Omental fat pad (tissue), 4 donors: Measurements from ENCODE around the gene EFNA4. TPM values are rescaled to one million over a fixed set of nuclear protein-coding genes. Genes with fewer than 3 reads are reported as not detected.

ENCODE experiments used
- ATAC-seq: fragments of 150-250 bp; one replicate; pipeline ENCODE4 v1.9.1; 2016; ENCODE audit warnings: mild to moderate bottlenecking, moderate library complexity; ENCODE audit not compliant: low FRiP score
- DNase-seq: peaks from one replicate; pipeline ENCODE4 v3.0.0-alpha.2; 2019; ENCODE audit warnings: low spot score
- CTCF ChIP-seq, 3 donors: fragments of 450-650 bp; IDR thresholded peaks; one replicate each; pipeline ENCODE4 v1.5.1; 2016 to 2017; ENCODE audit warnings: antibody characterized with exemption in 3 of 3, mild to moderate bottlenecking in 3 of 3, moderate library complexity in 2 of 3
- total RNA-seq, 4 donors: library from RNA; depleted of rRNA; stranded (reverse); fragments of >200 nt; gene quantifications; one replicate each; pipeline ENCODE4 v1.1.0, GENCODE V29; 2016

The EFNA4 gene
- total RNA-seq, 4 donors from 2014 or later, result 1.7 to 5.0 (median 4.4) TPM

GRCh38 chr1:155069551-155070157 is 6.1 kb downstream of the EFNA4 start:
- TF ChIP-seq CTCF (IDR thresholded peaks at IDR 0.05), result no peak
- DNase-seq (no peak), ATAC-seq (no peak)

GRCh38 chr1:155070158-155070621 is 6.7 kb downstream of the EFNA4 start:
- no peak for DNase-seq
- no peak for ATAC-seq
- no peak for TF ChIP-seq CTCF (IDR thresholded peaks at IDR 0.05)

- ATAC-seq (peak; percentile 94), DNase-seq (peak; percentile 66)
- TF ChIP-seq CTCF (IDR thresholded peaks at IDR 0.05), result no peak
These were observed 7.4 kb downstream of the EFNA4 start for GRCh38 chr1:155070721-155071569.

- TF ChIP-seq CTCF (IDR thresholded peaks at IDR 0.05), result no peak
- ATAC-seq (no peak), DNase-seq (no peak)
These were observed 8.2 kb downstream of the EFNA4 start for GRCh38 chr1:155071701-155072100.

- no peak for TF ChIP-seq CTCF (IDR thresholded peaks at IDR 0.05)
- DNase-seq, result no peak
These were observed 9.2 kb downstream of the EFNA4 start for GRCh38 chr1:155072531-155073289.

GRCh38 chr1:155073377-155074242 is 10.1 kb downstream of the EFNA4 start:
- ATAC-seq (no peak), DNase-seq (no peak)
- no peak for TF ChIP-seq CTCF (IDR thresholded peaks at IDR 0.05)

More at GRCh38 chr1:155072531-155073289, 9.2 kb downstream of the EFNA4 start:
- ATAC-seq, result no peak
